ENCODE data around the gene MITD1. TPM values are rescaled to one million over a fixed set of nuclear protein-coding genes. Genes with fewer than 3 reads are reported as not detected.
"Not testable (repeated sequence)": the region's sequence is repeated elsewhere in the genome, so short reads cannot be mapped to it uniquely, and the experiment has no call there.

MITD1 gene
- total RNA-seq, 2 donors from 2014 or later = 4.9 to 15.8 TPM

DNA sequence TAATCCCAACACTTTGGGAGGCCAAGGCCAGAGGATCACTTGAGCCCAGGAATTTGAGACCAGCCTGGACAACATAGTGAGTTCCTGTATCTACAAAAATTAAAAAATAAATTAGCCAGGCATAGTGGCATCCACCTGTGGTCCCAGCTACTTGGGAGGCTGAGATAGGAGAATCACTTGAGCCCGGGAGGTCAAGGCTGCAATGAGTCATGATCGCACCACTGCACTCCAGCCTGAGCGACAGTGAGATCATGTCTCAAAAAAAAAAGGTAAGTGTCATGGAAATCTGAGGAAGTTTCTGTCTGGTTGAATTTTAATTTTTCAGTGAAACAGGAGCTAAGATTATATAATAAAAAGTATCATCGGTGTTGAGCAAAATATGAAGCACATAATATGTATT lies 41.9 kb downstream of the MITD1 start:
- no peak for DNase-seq
- peaks cover 15% of the 10 kb centered on the region for H3K4me1 ChIP-seq
- no peak for ATAC-seq
- H3K36me3 ChIP-seq (replicated peaks in 1 of 2; ENCODE audit: insufficient read depth in 1 of 2, low read depth in 2 of 2) = no peaks in the 10 kb centered on the region
- H3K27ac ChIP-seq = no peak overlapping the region
- intact Hi-C loops (cut with DNase I) = no loop called here
- 86 to 87% methylated on average over 4 of the region's 4 CpGs for WGBS, 2 donors
- no peaks in the 10 kb centered on the region for H3K27me3 ChIP-seq
- H3K9me3 ChIP-seq = no peaks in the 10 kb centered on the region
- no peak for TF ChIP-seq POLR2A (IDR thresholded peaks at IDR 0.05)
- TF ChIP-seq, protein P1, sequence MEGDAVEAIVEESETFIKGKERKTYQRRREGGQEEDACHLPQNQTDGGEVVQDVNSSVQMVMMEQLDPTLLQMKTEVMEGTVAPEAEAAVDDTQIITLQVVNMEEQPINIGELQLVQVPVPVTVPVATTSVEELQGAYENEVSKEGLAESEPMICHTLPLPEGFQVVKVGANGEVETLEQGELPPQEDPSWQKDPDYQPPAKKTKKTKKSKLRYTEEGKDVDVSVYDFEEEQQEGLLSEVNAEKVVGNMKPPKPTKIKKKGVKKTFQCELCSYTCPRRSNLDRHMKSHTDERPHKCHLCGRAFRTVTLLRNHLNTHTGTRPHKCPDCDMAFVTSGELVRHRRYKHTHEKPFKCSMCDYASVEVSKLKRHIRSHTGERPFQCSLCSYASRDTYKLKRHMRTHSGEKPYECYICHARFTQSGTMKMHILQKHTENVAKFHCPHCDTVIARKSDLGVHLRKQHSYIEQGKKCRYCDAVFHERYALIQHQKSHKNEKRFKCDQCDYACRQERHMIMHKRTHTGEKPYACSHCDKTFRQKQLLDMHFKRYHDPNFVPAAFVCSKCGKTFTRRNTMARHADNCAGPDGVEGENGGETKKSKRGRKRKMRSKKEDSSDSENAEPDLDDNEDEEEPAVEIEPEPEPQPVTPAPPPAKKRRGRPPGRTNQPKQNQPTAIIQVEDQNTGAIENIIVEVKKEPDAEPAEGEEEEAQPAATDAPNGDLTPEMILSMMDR (IDR thresholded peaks at IDR 0.05) = no peak
- H3K4me3 ChIP-seq = no peak overlapping the region

- H3K27me3 ChIP-seq; H3K4me1 ChIP-seq; H3K27ac ChIP-seq; H3K36me3 ChIP-seq (replicated peaks in 1 of 2; ENCODE audit: insufficient read depth in 1 of 2, low read depth in 2 of 2); H3K9me3 ChIP-seq; H3K4me3 ChIP-seq; DNase-seq; ATAC-seq; intact Hi-C loops (cut with DNase I): not testable (repeated sequence)
- WGBS, 2 donors = 92% methylated on average over 1 to 2 of the region's 2 CpGs
These were observed 45.8 kb downstream of the MITD1 start for GRCh38 chr2:99135044-99135556.

DNA sequence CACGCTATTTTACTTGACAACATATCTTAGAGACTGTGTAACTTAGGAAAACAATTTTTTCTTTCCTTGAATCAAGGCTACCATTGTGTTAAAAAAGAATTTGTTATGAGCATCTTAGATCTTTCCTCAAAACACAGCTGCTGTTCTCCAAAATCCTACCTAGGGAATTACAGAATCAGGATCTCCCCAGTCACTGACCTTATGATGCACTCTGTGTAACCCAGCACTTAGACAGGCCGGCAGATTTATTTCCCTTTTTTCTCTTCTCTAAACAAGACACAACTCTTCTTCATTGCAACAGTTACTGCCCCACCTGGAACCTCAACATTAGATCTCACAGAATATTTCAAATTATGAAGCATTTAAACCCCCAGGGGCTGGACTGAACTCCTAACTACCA lies 52.9 kb downstream of the MITD1 start:
- H3K4me1 ChIP-seq = no peaks in the 10 kb centered on the region
- DNase-seq (no peak), ATAC-seq (no peak)
- intact Hi-C loops (cut with DNase I) = no loop called here
- H3K4me3 ChIP-seq = no peak overlapping the region
- peaks cover 0 to 5% (median 0%) of the 10 kb centered on the region in 3 donors for H3K9me3 ChIP-seq
- 89 to 94% methylated on average over 2 of the region's 2 CpGs for WGBS, 2 donors
- H3K27ac ChIP-seq = no peak overlapping the region
- H3K27me3 ChIP-seq = no peaks in the 10 kb centered on the region
- TF ChIP-seq, protein P1 (IDR thresholded peaks at IDR 0.05) = no peak
- no peak for TF ChIP-seq POLR2A (IDR thresholded peaks at IDR 0.05)
- H3K36me3 ChIP-seq (replicated peaks in 1 of 2; ENCODE audit: insufficient read depth in 1 of 2, low read depth in 2 of 2) = no peaks in the 10 kb centered on the region

Small RNAs within 50 kb of the gene (small RNA-seq; reads per million reads assigned to genes)
- not detected for gene AC092587.1

Other genes starting within 250 kb of the MITD1 start
- gene CRACDL, start 244.8 kb downstream of the MITD1 start, total RNA-seq = 10 to 100 TPM; 14.8 to 22.1 TPM
- 1 to 10 TPM in 1 of 2 donors, not detected in 1; 3.9 TPM for gene C2orf15, start 39.4 kb downstream of the MITD1 start, total RNA-seq
- gene TSGA10, start 26.1 kb downstream of the MITD1 start, total RNA-seq = 10 to 100 TPM; 15.0 to 17.1 TPM
- 10 to 100 TPM in 1 of 2 donors, 1 to 10 TPM in 1; 2.1 to 12.9 TPM for gene LIPT1, start 26.1 kb downstream of the MITD1 start, total RNA-seq
- 10 to 100 TPM in 1 of 2 donors, 1 to 10 TPM in 1; 6.9 to 17.6 TPM for gene MRPL30, start 126 bp upstream of the MITD1 start, total RNA-seq
- not detected for gene LYG2, start 74.6 kb upstream of the MITD1 start, total RNA-seq
- 1 to 10 TPM in 1 of 2 donors, not detected in 1; 1.6 TPM for gene LYG1, start 120.1 kb upstream of the MITD1 start, total RNA-seq
- 10 to 100 TPM; 13.0 to 13.8 TPM for gene TXNDC9, start 155.3 kb upstream of the MITD1 start, total RNA-seq
- gene EIF5B, start 156.3 kb upstream of the MITD1 start, total RNA-seq = 10 to 100 TPM; 26.7 to 31.0 TPM